ENCODE data around the gene FBXL16.

The FBXL16 gene

GRCh38 chr16:734208-734980 lies 28.8 kb upstream of the FBXL16 start:
- DNase-seq: no peak

GRCh38 chr16:733382-734207 lies 28.0 kb upstream of the FBXL16 start:
- no peak for DNase-seq

GRCh38 chr16:732936-733335 lies 27.3 kb upstream of the FBXL16 start:
- DNase-seq: no peak

- no peak for DNase-seq
Measured at GRCh38 chr16:732332-732731, 26.7 kb upstream of the FBXL16 start.

- no peak for DNase-seq
Measured at GRCh38 chr16:730666-731509, 25.3 kb upstream of the FBXL16 start.

GRCh38 chr16:729768-730665 lies 24.4 kb upstream of the FBXL16 start:
- no peak for DNase-seq

- DNase-seq: no peak
Measured at GRCh38 chr16:728890-729744, 23.5 kb upstream of the FBXL16 start.

GRCh38 chr16:728131-728889 lies 22.7 kb upstream of the FBXL16 start:
- peak in 1 of 2 experiments; percentile 64 for DNase-seq

GRCh38 chr16:727291-727977 lies 21.8 kb upstream of the FBXL16 start:
- no peak for DNase-seq

- peak in 1 of 2 experiments; percentile 47 for DNase-seq
Measured at GRCh38 chr16:726438-727290, 21.1 kb upstream of the FBXL16 start, which contains the start of the genes CCDC78 and HAGHL. Gene CCDC78, minus strand, starts transcription at chr16:726443. Its CDS starts 76 bp downstream, at chr16:726367. Gene HAGHL, plus strand, starts transcription at chr16:727106. Its CDS starts 404 bp downstream, at chr16:727510.

GRCh38 chr16:726188-726437 lies 20.5 kb upstream of the FBXL16 start:
- DNase-seq: no peak

- DNase-seq: no peak
Measured at GRCh38 chr16:725463-726187, 20.0 kb upstream of the FBXL16 start.

- no peak for DNase-seq
Measured at GRCh38 chr16:725041-725376, 19.4 kb upstream of the FBXL16 start.

GRCh38 chr16:724188-725040 lies 18.8 kb upstream of the FBXL16 start:
- DNase-seq: no peak

- no peak for DNase-seq
Measured at GRCh38 chr16:723695-724094, 18.1 kb upstream of the FBXL16 start.

- DNase-seq: no peak
Measured at GRCh38 chr16:722835-723633, 17.4 kb upstream of the FBXL16 start.
